HCT116 (cell line): ENCODE data around the gene ACE. TPM values are rescaled to one million over a fixed set of nuclear protein-coding genes. Genes with fewer than 3 reads are reported as not detected.
A peak's percentile ranks its signal among the peaks of the same experiment; 100 is the strongest.

ENCODE experiments used
- ATAC-seq: fragments of 200-7000 bp; cut with Tn5 transposase; 2 replicates; pipeline ENCODE4 v1.9.1; 2020; ENCODE audit warnings: mild to moderate bottlenecking, moderate library complexity
- BruUV-seq: library from RNA; stranded (reverse); fragments of 400-500 nt; replicated peaks from 2 replicates; lab custom pipeline; 2021; lab: Mats Ljungman, UMichigan
- CTCF ChIA-PET: fragments of 300-600 bp; sonication (Branson Sonifier 250); formaldehyde crosslinking; loops from one replicate; lab custom pipeline; 2021; ENCODE audit warnings: antibody characterized with exemption; lab: Charles Lee
- POLR2A ChIA-PET: fragments of 300-600, 350-600 bp; sonication (Branson Sonifier 250); formaldehyde crosslinking; loops from one replicate; lab custom pipeline; 2021; ENCODE audit warnings: antibody characterized with exemption; lab: Charles Lee
- RAD21 ChIA-PET, 2 experiments: fragments of 300-600 bp; sonication (Branson Sonifier 250); formaldehyde crosslinking; loops; one replicate each; lab custom pipeline; 2023; ENCODE audit warnings: low total read pairs in 2 of 2; ENCODE audit not compliant: uncharacterized antibody in 2 of 2, unreplicated experiment in 2 of 2, low non-redundant PET in 1 of 2; lab: Charles Lee
- DNase-seq: peaks from one replicate; pipeline ENCODE4 v3.0.0-alpha.2; 2010; ENCODE audit warnings: low read depth, low spot score
- H2AFZ ChIP-seq: fragments of 200-600 bp; shearing (Covaris generic), sonication (generic); 2 replicates; pipeline ENCODE4 v1.6.1; 2017; ENCODE audit warnings: low read depth, mixed run types, mixed read lengths, antibody characterized with exemption, low read length; ENCODE audit not compliant: poor library complexity, severe bottlenecking
- H3K27ac ChIP-seq: 2 replicates; pipeline ENCODE4 v1.5.1; 2012; ENCODE audit warnings: low read depth, low read length
- H3K27me3 ChIP-seq: fragments of 200-600 bp; sonication (generic); 2 replicates; pipeline ENCODE4 v1.6.1; 2016; ENCODE audit warnings: mixed run types, low read length, mixed read lengths; ENCODE audit not compliant: insufficient read depth
- H3K36me3 ChIP-seq, 2 experiments: fragments of 200-500 bp in 1 of 2; fragments of 200-600 bp in 1 of 2; sonication (Bioruptor generic) in 1 of 2; sonication (generic) in 1 of 2; 2 replicates each; pipeline versions ENCODE4 v1.5.1 to v1.6.1; 2014 to 2016; ENCODE audit warnings: low read length in 2 of 2, inconsistent platforms in 1 of 2, mixed read lengths in 1 of 2, mixed run types in 1 of 2; ENCODE audit not compliant: insufficient read depth in 2 of 2, control insufficient read depth in 1 of 2
- H3K4me1 ChIP-seq, 2 experiments: fragments of 200-600 bp in 1 of 2; sonication (generic) in 1 of 2; 2 replicates each; pipeline versions ENCODE4 v1.5.1 to v1.6.1; 2012 to 2017; ENCODE audit warnings: low read length in 2 of 2, inconsistent platforms in 1 of 2, mild to moderate bottlenecking in 1 of 2, mixed read lengths in 1 of 2, mixed run types in 1 of 2, moderate library complexity in 1 of 2; ENCODE audit not compliant: insufficient read depth in 2 of 2, control insufficient read depth in 1 of 2
- H3K4me2 ChIP-seq: fragments of 200-600 bp; sonication (generic); 2 replicates; pipeline ENCODE4 v1.6.1; 2017; ENCODE audit warnings: mixed run types, low read length, mixed read lengths
- H3K4me3 ChIP-seq, 2 experiments: fragments of 200-600 bp in 1 of 2; sonication (generic) in 1 of 2; replicated peaks in 1 of 2; 2 replicates each; pipeline ENCODE4 v1.5.1; 2011 to 2016; ENCODE audit warnings: low read length in 2 of 2, control low read depth in 1 of 2, low read depth in 1 of 2, mild to moderate bottlenecking in 1 of 2, mixed read lengths in 1 of 2, mixed run types in 1 of 2
- H3K79me2 ChIP-seq: fragments of 200-600 bp; sonication (generic); 2 replicates; pipeline ENCODE4 v1.6.1; 2017; ENCODE audit warnings: mild to moderate bottlenecking, mixed run types, low read length, moderate library complexity, mixed read lengths; ENCODE audit not compliant: insufficient read depth
- H3K9ac ChIP-seq: fragments of 200-600 bp; sonication (generic); 2 replicates; pipeline ENCODE4 v1.6.1; 2016; ENCODE audit warnings: low read length, mixed read lengths
- H3K9me2 ChIP-seq: fragments of 200-600 bp; sonication (generic), shearing (Covaris generic); 2 replicates; pipeline ENCODE4 v1.6.1; 2017; ENCODE audit warnings: mixed run types, mild to moderate bottlenecking, moderate library complexity; ENCODE audit not compliant: insufficient read depth
- H3K9me3 ChIP-seq, 2 experiments: fragments of 200-500 bp in 1 of 2; fragments of 200-600 bp in 1 of 2; sonication (Bioruptor generic) in 1 of 2; sonication (generic) in 1 of 2; 2 replicates each; pipeline ENCODE4 v1.6.1; 2014 to 2017; ENCODE audit warnings: low read length in 2 of 2, mixed read lengths in 2 of 2, inconsistent platforms in 1 of 2, low read depth in 1 of 2, mild to moderate bottlenecking in 1 of 2, mixed run types in 1 of 2, moderate library complexity in 1 of 2; ENCODE audit not compliant: control insufficient read depth in 1 of 2, insufficient read depth in 1 of 2
- H4K20me1 ChIP-seq: fragments of 200-600 bp; sonication (generic), shearing (Covaris generic); 2 replicates; pipeline ENCODE4 v1.6.1; 2017; ENCODE audit warnings: mixed run types, mild to moderate bottlenecking, moderate library complexity; ENCODE audit not compliant: insufficient read depth
- CBX3 ChIP-seq: IDR thresholded peaks from 2 replicates; pipeline ENCODE4 v1.6.1; 2012; ENCODE audit warnings: low read depth
- CEBPB ChIP-seq: IDR thresholded peaks from 2 replicates; pipeline ENCODE4 v1.6.1; 2012; ENCODE audit warnings: low read depth
- EGR1 ChIP-seq: IDR thresholded peaks from 2 replicates; pipeline ENCODE4 v1.6.1; 2012; ENCODE audit warnings: low read depth
- ELF1 ChIP-seq: IDR thresholded peaks from 2 replicates; pipeline ENCODE4 v1.6.1; 2012; ENCODE audit warnings: low read depth, borderline replicate concordance
- EZH2 ChIP-seq: fragments of 200-600 bp; sonication (generic); IDR thresholded peaks from 2 replicates; pipeline ENCODE4 v1.6.1; 2017; ENCODE audit warnings: antibody characterized with exemption, mixed run types
- EZH2phosphoT487 ChIP-seq: fragments of 200-600 bp; IDR thresholded peaks from 2 replicates; pipeline ENCODE4 v1.6.1; 2018; ENCODE audit warnings: antibody characterized with exemption, borderline replicate concordance
- FOSL1 ChIP-seq: IDR thresholded peaks from 2 replicates; pipeline ENCODE4 v1.6.1; 2012; ENCODE audit warnings: low read depth
- JUND ChIP-seq: IDR thresholded peaks from 2 replicates; pipeline ENCODE4 v1.6.1; 2012
- POLR2A ChIP-seq: IDR thresholded peaks from 2 replicates; pipeline ENCODE4 v1.7.0; 2011; ENCODE audit warnings: borderline replicate concordance; ENCODE audit not compliant: insufficient read depth, insufficient read length; ENCODE audit errors: extremely low read depth
- POLR2AphosphoS5 ChIP-seq: IDR thresholded peaks from 2 replicates; pipeline ENCODE4 v1.6.1; 2011; ENCODE audit warnings: mild to moderate bottlenecking, low read depth, low read length, moderate library complexity
- RAD21 ChIP-seq: IDR thresholded peaks from 2 replicates; pipeline ENCODE4 v1.6.1; 2012; ENCODE audit warnings: low read depth, mild to moderate bottlenecking
- SP1 ChIP-seq: IDR thresholded peaks from 2 replicates; pipeline ENCODE4 v1.6.1; 2012; ENCODE audit warnings: low read depth
- SRF ChIP-seq: IDR thresholded peaks from 2 replicates; pipeline ENCODE4 v1.6.1; 2012; ENCODE audit warnings: low read depth
- YY1 ChIP-seq: IDR thresholded peaks from 2 replicates; pipeline ENCODE4 v1.6.1; 2011; ENCODE audit warnings: low read length, low read depth, moderate library complexity, mild to moderate bottlenecking; ENCODE audit not compliant: insufficient replicate concordance; ENCODE audit errors: extremely low read depth
- ZFX ChIP-seq: fragments of 450-650 bp; IDR thresholded peaks from 2 replicates; pipeline ENCODE4 v1.6.1; 2017
- ZNF274 ChIP-seq: fragments of 200-500 bp; sonication (Bioruptor generic); IDR thresholded peaks from 2 replicates; pipeline ENCODE4 v1.6.1; 2014; ENCODE audit warnings: mild to moderate bottlenecking, low read depth, low read length, inconsistent platforms
- intact Hi-C: fragments of 100-400 bp; cut with micrococcal nuclease; formaldehyde crosslinking; loops from 2 replicates; pipeline ENCODE4 v1.10.0; 2022
- total RNA-seq: library from RNA; stranded (reverse); gene quantifications from one replicate; pipeline ENCODE4 v1.2.1, GENCODE V29; 2021; ENCODE audit not compliant: unreplicated experiment
- TF ChIP-seq, protein P1 (sequence below): IDR thresholded peaks from 2 replicates; pipeline ENCODE4 v1.6.1; 2012; ENCODE audit warnings: low read depth
- TF ChIP-seq, protein P2 (sequence below): IDR thresholded peaks from 2 replicates; pipeline ENCODE4 v1.6.1; 2011; ENCODE audit warnings: mild to moderate bottlenecking, low read length, moderate library complexity; ENCODE audit not compliant: insufficient replicate concordance; ENCODE audit errors: extremely low read depth
- TF ChIP-seq, protein P3 (sequence below), 3 experiments: fragments of 200-600 bp in 1 of 3; sonication (generic) in 1 of 3; IDR thresholded peaks in 2 of 3; conservative IDR thresholded peaks in 1 of 3; 2 replicates each; pipeline ENCODE4 v1.5.1; 2012 to 2017; ENCODE audit warnings: low read depth in 2 of 3, low read length in 2 of 3, antibody characterized with exemption in 1 of 3, borderline replicate concordance in 1 of 3, control low read depth in 1 of 3, mild to moderate bottlenecking in 1 of 3, mixed read lengths in 1 of 3, mixed run types in 1 of 3, moderate library complexity in 1 of 3; ENCODE audit not compliant: insufficient read depth in 1 of 3

ACE gene
- total RNA-seq, 1 experiment from 2014 or later, result 7.7 TPM

DNA sequence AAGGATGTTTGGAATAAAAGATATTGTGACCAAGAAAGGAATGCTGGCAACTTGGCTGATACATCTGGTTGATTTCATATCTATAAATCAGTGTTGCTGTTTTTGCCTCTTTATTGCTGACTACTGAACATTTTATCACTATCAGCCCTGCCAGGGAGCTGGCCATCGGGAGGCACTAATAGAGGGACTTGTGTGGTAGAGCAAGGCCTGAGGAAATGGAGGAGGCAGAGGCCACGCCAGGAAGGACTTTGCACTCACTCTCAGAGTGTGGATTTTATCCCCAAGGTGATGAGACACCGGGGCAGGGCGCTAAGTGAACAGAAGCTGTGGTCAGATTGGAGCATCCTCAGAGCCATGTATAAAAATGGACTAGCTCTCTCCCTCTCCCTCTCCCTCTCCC lies 21.4 kb upstream of the ACE start:
- ChIA-PET CTCF (interaction anchor here (1.7 kb wide), 1 partner anchor 10 kb away, joined by 8 read pairs; no protein-coding TSS in a partner anchor), POLR2A (no interaction called here), RAD21 (no interaction called here)
- intact Hi-C loops, result no loop called here
- H3K27ac ChIP-seq, result no peak overlapping the region
- no peaks in the 10 kb centered on the region for H3K27me3 ChIP-seq
- no TSS peak for BruUV-seq
- no peak overlapping the region for H3K9ac ChIP-seq
- no peak overlapping the region for H3K4me2 ChIP-seq
- DNase-seq (no peak), ATAC-seq (no peak)
- H3K4me1 ChIP-seq, result peaks cover 0 to 24% of the 10 kb centered on the region in 2 experiments
- H3K36me3 ChIP-seq, result no peaks in the 10 kb centered on the region
- no peaks in the 10 kb centered on the region for H3K9me2 ChIP-seq
- TF ChIP-seq YY1, result no peak
- TF ChIP-seq POLR2A, result no peak
- no peak for TF ChIP-seq EZH2phosphoT487
- TF ChIP-seq, protein P1, sequence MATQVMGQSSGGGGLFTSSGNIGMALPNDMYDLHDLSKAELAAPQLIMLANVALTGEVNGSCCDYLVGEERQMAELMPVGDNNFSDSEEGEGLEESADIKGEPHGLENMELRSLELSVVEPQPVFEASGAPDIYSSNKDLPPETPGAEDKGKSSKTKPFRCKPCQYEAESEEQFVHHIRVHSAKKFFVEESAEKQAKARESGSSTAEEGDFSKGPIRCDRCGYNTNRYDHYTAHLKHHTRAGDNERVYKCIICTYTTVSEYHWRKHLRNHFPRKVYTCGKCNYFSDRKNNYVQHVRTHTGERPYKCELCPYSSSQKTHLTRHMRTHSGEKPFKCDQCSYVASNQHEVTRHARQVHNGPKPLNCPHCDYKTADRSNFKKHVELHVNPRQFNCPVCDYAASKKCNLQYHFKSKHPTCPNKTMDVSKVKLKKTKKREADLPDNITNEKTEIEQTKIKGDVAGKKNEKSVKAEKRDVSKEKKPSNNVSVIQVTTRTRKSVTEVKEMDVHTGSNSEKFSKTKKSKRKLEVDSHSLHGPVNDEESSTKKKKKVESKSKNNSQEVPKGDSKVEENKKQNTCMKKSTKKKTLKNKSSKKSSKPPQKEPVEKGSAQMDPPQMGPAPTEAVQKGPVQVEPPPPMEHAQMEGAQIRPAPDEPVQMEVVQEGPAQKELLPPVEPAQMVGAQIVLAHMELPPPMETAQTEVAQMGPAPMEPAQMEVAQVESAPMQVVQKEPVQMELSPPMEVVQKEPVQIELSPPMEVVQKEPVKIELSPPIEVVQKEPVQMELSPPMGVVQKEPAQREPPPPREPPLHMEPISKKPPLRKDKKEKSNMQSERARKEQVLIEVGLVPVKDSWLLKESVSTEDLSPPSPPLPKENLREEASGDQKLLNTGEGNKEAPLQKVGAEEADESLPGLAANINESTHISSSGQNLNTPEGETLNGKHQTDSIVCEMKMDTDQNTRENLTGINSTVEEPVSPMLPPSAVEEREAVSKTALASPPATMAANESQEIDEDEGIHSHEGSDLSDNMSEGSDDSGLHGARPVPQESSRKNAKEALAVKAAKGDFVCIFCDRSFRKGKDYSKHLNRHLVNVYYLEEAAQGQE, result no peak
- TF ChIP-seq CBX3, result no peak
- TF ChIP-seq EZH2, result no peak
- no peak for TF ChIP-seq ZNF274
- no peak for TF ChIP-seq JUND
- no peak for TF ChIP-seq SRF
- TF ChIP-seq RAD21, result no peak
- no peak for TF ChIP-seq CEBPB
- no peak for TF ChIP-seq ZFX
- no peak for TF ChIP-seq EGR1
- no peak for TF ChIP-seq FOSL1
- no peak for TF ChIP-seq SP1
- TF ChIP-seq POLR2AphosphoS5, result no peak
- TF ChIP-seq, protein P2, sequence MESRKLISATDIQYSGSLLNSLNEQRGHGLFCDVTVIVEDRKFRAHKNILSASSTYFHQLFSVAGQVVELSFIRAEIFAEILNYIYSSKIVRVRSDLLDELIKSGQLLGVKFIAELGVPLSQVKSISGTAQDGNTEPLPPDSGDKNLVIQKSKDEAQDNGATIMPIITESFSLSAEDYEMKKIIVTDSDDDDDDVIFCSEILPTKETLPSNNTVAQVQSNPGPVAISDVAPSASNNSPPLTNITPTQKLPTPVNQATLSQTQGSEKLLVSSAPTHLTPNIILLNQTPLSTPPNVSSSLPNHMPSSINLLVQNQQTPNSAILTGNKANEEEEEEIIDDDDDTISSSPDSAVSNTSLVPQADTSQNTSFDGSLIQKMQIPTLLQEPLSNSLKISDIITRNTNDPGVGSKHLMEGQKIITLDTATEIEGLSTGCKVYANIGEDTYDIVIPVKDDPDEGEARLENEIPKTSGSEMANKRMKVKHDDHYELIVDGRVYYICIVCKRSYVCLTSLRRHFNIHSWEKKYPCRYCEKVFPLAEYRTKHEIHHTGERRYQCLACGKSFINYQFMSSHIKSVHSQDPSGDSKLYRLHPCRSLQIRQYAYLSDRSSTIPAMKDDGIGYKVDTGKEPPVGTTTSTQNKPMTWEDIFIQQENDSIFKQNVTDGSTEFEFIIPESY, result no peak
- no peak for TF ChIP-seq ELF1
- TF ChIP-seq, protein P3, sequence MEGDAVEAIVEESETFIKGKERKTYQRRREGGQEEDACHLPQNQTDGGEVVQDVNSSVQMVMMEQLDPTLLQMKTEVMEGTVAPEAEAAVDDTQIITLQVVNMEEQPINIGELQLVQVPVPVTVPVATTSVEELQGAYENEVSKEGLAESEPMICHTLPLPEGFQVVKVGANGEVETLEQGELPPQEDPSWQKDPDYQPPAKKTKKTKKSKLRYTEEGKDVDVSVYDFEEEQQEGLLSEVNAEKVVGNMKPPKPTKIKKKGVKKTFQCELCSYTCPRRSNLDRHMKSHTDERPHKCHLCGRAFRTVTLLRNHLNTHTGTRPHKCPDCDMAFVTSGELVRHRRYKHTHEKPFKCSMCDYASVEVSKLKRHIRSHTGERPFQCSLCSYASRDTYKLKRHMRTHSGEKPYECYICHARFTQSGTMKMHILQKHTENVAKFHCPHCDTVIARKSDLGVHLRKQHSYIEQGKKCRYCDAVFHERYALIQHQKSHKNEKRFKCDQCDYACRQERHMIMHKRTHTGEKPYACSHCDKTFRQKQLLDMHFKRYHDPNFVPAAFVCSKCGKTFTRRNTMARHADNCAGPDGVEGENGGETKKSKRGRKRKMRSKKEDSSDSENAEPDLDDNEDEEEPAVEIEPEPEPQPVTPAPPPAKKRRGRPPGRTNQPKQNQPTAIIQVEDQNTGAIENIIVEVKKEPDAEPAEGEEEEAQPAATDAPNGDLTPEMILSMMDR (IDR thresholded peaks at IDR 0.05 in 2 of 3, conservative IDR thresholded peaks at IDR 0.05 in 1 of 3; ENCODE audit: borderline replicate concordance in 1 of 3, insufficient read depth in 1 of 3, low read depth in 2 of 3, low read length in 2 of 3), result no peak
- H3K4me3 ChIP-seq, result no peak overlapping the region
- H2AFZ ChIP-seq, result peak overlapping the region; percentile 0
- no peaks in the 10 kb centered on the region for H3K9me3 ChIP-seq
- no peaks in the 10 kb centered on the region for H3K79me2 ChIP-seq
- no peaks in the 10 kb centered on the region for H4K20me1 ChIP-seq
